ENCODE measurements around the gene LTBR.

GRCh38 chr12:6340032-6340638 lies 43.8 kb upstream of the LTBR start:
- TF ChIP-seq GATA2 (IDR thresholded peaks at IDR 0.05; ENCODE audit: low read depth, low read length) (no peak), GATA3 (IDR thresholded peaks at IDR 0.05; ENCODE audit: low read depth, low read length) (no peak)
